ENCODE data around the gene NDRG4. TPM values are rescaled to one million over a fixed set of nuclear protein-coding genes. Genes with fewer than 3 reads are reported as not detected.

The NDRG4 gene
- total and polyA plus RNA-seq, 12 donors: 139 to 952 (median 336) TPM

GRCh38 chr16:58474296-58474695 is 25.6 kb upstream of the NDRG4 start:
- DNase-seq: no peak
- no peaks in the 10 kb centered on the region for H3K27me3 ChIP-seq
- no peaks in the 10 kb centered on the region for H3K9me3 ChIP-seq (replicated peaks in 1 of 3)
- H3K4me3 ChIP-seq: no peak overlapping the region
- no peaks in the 10 kb centered on the region for H3K36me3 ChIP-seq (replicated peaks in 1 of 2)
- intact Hi-C loops (cut with DNase I): no loop called here
- TF ChIP-seq CTCF (IDR thresholded peaks at IDR 0.05) (no peak), POLR2A (IDR thresholded peaks at IDR 0.05) (no peak)
- peak overlapping the region in 4 of 5 donors; percentile 23 to 71 (median 36) for H3K27ac ChIP-seq
- 68 to 75% (median 71%) methylated on average over 10 of the region's 10 CpGs for WGBS, 4 donors
- H3K4me1 ChIP-seq (replicated peaks in 1 of 2): peaks cover 38 to 75% of the 10 kb centered on the region in 2 donors

- WGBS, 4 donors: 27 to 38% (median 31%) methylated on average over 4 of the region's 4 CpGs
- no peaks in the 10 kb centered on the region for H3K9me3 ChIP-seq (replicated peaks in 1 of 3)
- no peaks in the 10 kb centered on the region for H3K36me3 ChIP-seq (replicated peaks in 1 of 2)
- no peak overlapping the region for H3K4me3 ChIP-seq
- no peak for DNase-seq
- H3K27me3 ChIP-seq: no peaks in the 10 kb centered on the region
- TF ChIP-seq CTCF (IDR thresholded peaks at IDR 0.05) (no peak), POLR2A (IDR thresholded peaks at IDR 0.05) (no peak)
- intact Hi-C loops (cut with DNase I): no loop called here
- H3K4me1 ChIP-seq (replicated peaks in 1 of 2): peaks cover 38 to 67% of the 10 kb centered on the region in 2 donors
- H3K27ac ChIP-seq: peak overlapping the region in 3 of 5 donors; percentile 23 to 71 (median 31)
These were observed 24.8 kb upstream of the NDRG4 start for GRCh38 chr16:58475091-58475619.

GRCh38 chr16:58476791-58477190 is 23.2 kb upstream of the NDRG4 start:
- Histone ChIP-seq H3K27me3 (no peaks in the 10 kb centered on the region), H3K4me3 (no peak overlapping the region), H3K4me1 (replicated peaks in 1 of 2) (peaks cover 23 to 54% of the 10 kb centered on the region in 2 donors), H3K27ac (peak overlapping the region in 3 of 5 donors; percentile 34 to 71 (median 65)), H3K36me3 (replicated peaks in 1 of 2) (no peaks in the 10 kb centered on the region), H3K9me3 (replicated peaks in 1 of 3) (no peaks in the 10 kb centered on the region)
- intact Hi-C loops (cut with DNase I): no loop called here
- 24 to 39% (median 28%) methylated on average over 1 of the region's 1 CpG for WGBS, 4 donors
- no peak for DNase-seq
- TF ChIP-seq CTCF (IDR thresholded peaks at IDR 0.05) (no peak), POLR2A (IDR thresholded peaks at IDR 0.05) (no peak)

- intact Hi-C loops (cut with DNase I): no loop called here
- DNase-seq: no peak
- peak overlapping the region in 4 of 5 donors; percentile 63 to 77 (median 68) for H3K27ac ChIP-seq
- no peaks in the 10 kb centered on the region for H3K27me3 ChIP-seq
- H3K4me1 ChIP-seq (replicated peaks in 1 of 2): peaks cover 27 to 45% of the 10 kb centered on the region in 2 donors
- WGBS, 4 donors: 69 to 76% (median 73%) methylated on average over 2 of the region's 2 CpGs
- H3K9me3 ChIP-seq (replicated peaks in 1 of 3): no peaks in the 10 kb centered on the region
- no peak for TF ChIP-seq POLR2A (IDR thresholded peaks at IDR 0.05)
- no peak for TF ChIP-seq CTCF (IDR thresholded peaks at IDR 0.05)
- no peaks in the 10 kb centered on the region for H3K36me3 ChIP-seq (replicated peaks in 1 of 2)
- H3K4me3 ChIP-seq: no peak overlapping the region
These were observed 21.5 kb upstream of the NDRG4 start for GRCh38 chr16:58478427-58478826.
